ENCODE data around the gene GOLGA6C. TPM values are rescaled to one million over a fixed set of nuclear protein-coding genes. Genes with fewer than 3 reads are reported as not detected.
"Not testable (repeated sequence)": the region's sequence is repeated elsewhere in the genome, so short reads cannot be mapped to it uniquely, and the experiment has no call there.

Gene GOLGA6C
- total and polyA plus RNA-seq, 10 donors, result not detected

GRCh38 chr15:75235760-75236729 is 22.1 kb upstream of the GOLGA6C start:
- Histone ChIP-seq H3K27ac (no peak overlapping the region), H3K9me3 (no peaks in the 10 kb centered on the region), H3K4me3 (no peak overlapping the region), H3K4me1 (no peaks in the 10 kb centered on the region), H3K36me3 (no peaks in the 10 kb centered on the region), H3K27me3 (replicated peaks in 1 of 7) (peaks cover 0 to 64% (median 0%) of the 10 kb centered on the region in 7 donors)
- WGBS, 5 donors, result 79 to 87% (median 80%) methylated on average over 11 of the region's 11 CpGs
- intact Hi-C loops (cut with DNase I; ENCODE audit: low total_unique reads), result no loop called here
- TF ChIP-seq POLR2A (IDR thresholded peaks at IDR 0.05), result no peak
- TF ChIP-seq, protein P1, sequence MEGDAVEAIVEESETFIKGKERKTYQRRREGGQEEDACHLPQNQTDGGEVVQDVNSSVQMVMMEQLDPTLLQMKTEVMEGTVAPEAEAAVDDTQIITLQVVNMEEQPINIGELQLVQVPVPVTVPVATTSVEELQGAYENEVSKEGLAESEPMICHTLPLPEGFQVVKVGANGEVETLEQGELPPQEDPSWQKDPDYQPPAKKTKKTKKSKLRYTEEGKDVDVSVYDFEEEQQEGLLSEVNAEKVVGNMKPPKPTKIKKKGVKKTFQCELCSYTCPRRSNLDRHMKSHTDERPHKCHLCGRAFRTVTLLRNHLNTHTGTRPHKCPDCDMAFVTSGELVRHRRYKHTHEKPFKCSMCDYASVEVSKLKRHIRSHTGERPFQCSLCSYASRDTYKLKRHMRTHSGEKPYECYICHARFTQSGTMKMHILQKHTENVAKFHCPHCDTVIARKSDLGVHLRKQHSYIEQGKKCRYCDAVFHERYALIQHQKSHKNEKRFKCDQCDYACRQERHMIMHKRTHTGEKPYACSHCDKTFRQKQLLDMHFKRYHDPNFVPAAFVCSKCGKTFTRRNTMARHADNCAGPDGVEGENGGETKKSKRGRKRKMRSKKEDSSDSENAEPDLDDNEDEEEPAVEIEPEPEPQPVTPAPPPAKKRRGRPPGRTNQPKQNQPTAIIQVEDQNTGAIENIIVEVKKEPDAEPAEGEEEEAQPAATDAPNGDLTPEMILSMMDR (IDR thresholded peaks at IDR 0.05 in 8 of 11, conservative IDR thresholded peaks at IDR 0.05 in 3 of 11), result no peak
- TF ChIP-seq POLR2AphosphoS5 (IDR thresholded peaks at IDR 0.05), result no peak
- DNase-seq, result peak; percentile 49

- Histone ChIP-seq H3K4me1 (no peaks in the 10 kb centered on the region), H3K36me3 (no peaks in the 10 kb centered on the region), H3K4me3 (no peak overlapping the region), H3K27me3 (replicated peaks in 1 of 7) (peaks cover 0 to 57% (median 0%) of the 10 kb centered on the region in 7 donors), H3K27ac (no peak overlapping the region), H3K9me3 (no peaks in the 10 kb centered on the region)
- TF ChIP-seq POLR2AphosphoS5 (IDR thresholded peaks at IDR 0.05) (no peak), POLR2A (IDR thresholded peaks at IDR 0.05) (no peak)
- TF ChIP-seq, protein P1 (IDR thresholded peaks at IDR 0.05 in 8 of 11, conservative IDR thresholded peaks at IDR 0.05 in 3 of 11), result no peak
- peak; percentile 52 for DNase-seq
- intact Hi-C loops (cut with DNase I; ENCODE audit: low total_unique reads), result no loop called here
- WGBS, 5 donors, result 70 to 79% (median 75%) methylated on average over 9 to 11 of the region's 11 CpGs
Observed at GRCh38 chr15:75237316-75237982, 20.7 kb upstream of the GOLGA6C start.

DNA sequence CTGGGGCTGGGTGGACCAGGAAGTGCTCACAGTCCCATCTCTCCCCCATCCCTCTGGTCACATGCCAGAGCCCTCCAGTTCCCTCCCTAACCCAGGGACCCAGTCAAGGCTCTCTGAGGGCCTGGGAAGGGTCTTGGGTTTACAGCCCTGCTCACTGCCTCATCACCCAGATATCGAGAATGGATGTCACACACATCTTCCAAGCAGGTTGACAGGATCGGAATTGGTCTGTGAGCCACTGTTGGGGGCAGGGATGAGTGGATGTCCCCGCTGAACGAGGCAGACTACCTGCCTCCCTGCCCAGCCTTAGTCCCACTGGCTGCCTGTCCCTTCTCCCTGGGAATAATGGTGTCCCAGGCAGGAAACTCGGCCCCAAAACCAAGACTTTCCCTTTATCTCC is 20.0 kb upstream of the GOLGA6C start:
- WGBS, 5 donors, result 82 to 91% (median 84%) methylated on average over 5 of the region's 5 CpGs
- Histone ChIP-seq H3K27ac (no peak overlapping the region), H3K4me1 (no peaks in the 10 kb centered on the region), H3K36me3 (no peaks in the 10 kb centered on the region), H3K27me3 (replicated peaks in 1 of 7) (peaks cover 0 to 50% (median 0%) of the 10 kb centered on the region in 7 donors), H3K4me3 (no peak overlapping the region), H3K9me3 (no peaks in the 10 kb centered on the region)
- intact Hi-C loops (cut with DNase I; ENCODE audit: low total_unique reads), result no loop called here
- TF ChIP-seq, protein P1 (IDR thresholded peaks at IDR 0.05 in 8 of 11, conservative IDR thresholded peaks at IDR 0.05 in 3 of 11), result no peak
- TF ChIP-seq POLR2A (IDR thresholded peaks at IDR 0.05) (no peak), POLR2AphosphoS5 (IDR thresholded peaks at IDR 0.05) (no peak)
- DNase-seq, result peak; percentile 15

GRCh38 chr15:75245741-75246140 is 12.4 kb upstream of the GOLGA6C start:
- H3K27me3 ChIP-seq (replicated peaks in 1 of 7), result peaks cover 0 to 21% (median 3%) of the 10 kb centered on the region in 7 donors
- 72 to 93% (median 89%) methylated on average over 1 of the region's 1 CpG for WGBS, 5 donors
- H3K9me3 ChIP-seq; H3K27ac ChIP-seq; H3K4me1 ChIP-seq; H3K36me3 ChIP-seq; H3K4me3 ChIP-seq; intact Hi-C loops (cut with DNase I; ENCODE audit: low total_unique reads); DNase-seq: not testable (repeated sequence)

DNA sequence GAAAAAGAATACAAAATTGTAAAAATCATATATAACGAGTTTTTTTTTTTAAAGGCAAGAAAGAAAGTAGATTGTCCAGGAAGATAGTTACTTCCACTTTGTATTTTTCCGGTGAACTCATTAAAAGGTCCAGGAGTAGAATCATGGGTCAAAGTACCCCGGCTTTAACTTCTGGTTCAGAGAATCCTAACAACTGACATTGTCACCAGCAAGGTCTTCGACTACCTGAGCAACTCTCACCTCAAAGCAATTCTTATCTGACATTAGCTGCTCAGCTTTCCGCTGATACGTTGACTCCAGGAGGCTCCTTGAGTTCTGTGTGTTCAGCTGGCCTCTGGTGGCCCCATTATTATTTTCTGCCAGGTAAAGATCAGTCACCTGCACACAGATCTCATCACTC is 9.1 kb upstream of the GOLGA6C start:
- 70 to 84% (median 77%) methylated on average over 6 of the region's 6 CpGs for WGBS, 5 donors
- H3K27ac ChIP-seq; H3K4me1 ChIP-seq; H3K36me3 ChIP-seq; H3K4me3 ChIP-seq; DNase-seq; H3K9me3 ChIP-seq; intact Hi-C loops (cut with DNase I; ENCODE audit: low total_unique reads): not testable (repeated sequence)
- peaks cover 0 to 28% (median 3%) of the 10 kb centered on the region in 7 donors for H3K27me3 ChIP-seq (replicated peaks in 1 of 7)

All from spleen (tissue), 11 donors.